Colonic mucosa (tissue), 4 donors: Measurements from ENCODE around the gene AGAP1. TPM values are rescaled to one million over a fixed set of nuclear protein-coding genes. Genes with fewer than 3 reads are reported as not detected.

Source experiments
- DNase-seq: peaks from one replicate; pipeline ENCODE4 v3.0.0-alpha.2; 2020
- H3K27ac ChIP-seq: fragments of 200-600 bp; one replicate; pipeline ENCODE4 v1.8.0; 2021
- H3K27me3 ChIP-seq: fragments of 200-600 bp; one replicate; pipeline ENCODE4 v1.8.0; 2021
- H3K36me3 ChIP-seq: fragments of 200-600 bp; one replicate; pipeline ENCODE4 v1.8.0; 2021
- H3K4me1 ChIP-seq: fragments of 200-600 bp; one replicate; pipeline ENCODE4 v1.8.0; 2021; ENCODE audit warnings: mild to moderate bottlenecking
- H3K4me3 ChIP-seq: fragments of 200-600 bp; one replicate; pipeline ENCODE4 v1.8.0; 2021
- H3K9ac ChIP-seq, 2 donors: one replicate each; pipeline ENCODE4 v1.7.0; 2013; ENCODE audit warnings: control low read depth in 2 of 2, low read depth in 2 of 2, low read length in 2 of 2
- H3K9me3 ChIP-seq: fragments of 200-600 bp; one replicate; pipeline ENCODE4 v1.8.0; 2021
- CTCF ChIP-seq: fragments of 200-600 bp; IDR thresholded peaks from one replicate; pipeline ENCODE4 v1.8.0; 2022; ENCODE audit warnings: antibody characterized with exemption, mild to moderate bottlenecking
- intact Hi-C: fragments of 100-400 bp; cut with DNase I; formaldehyde crosslinking; loops from one replicate; pipeline ENCODE4 v1.14.1; 2022
- total RNA-seq, 2 donors: library from RNA; stranded (reverse); fragmentation: NEBNext Ultra II Directional in 1 of 2; extraction: Animal tissue kit (Norgen Biotek cat#: 25700) in 1 of 2; gene quantifications; one replicate each; pipeline ENCODE4 v1.2.1, GENCODE V29; 2021
- donor health status: healthy.
- donor health status: DM: no; HTN: no; CAD: no.
- donor health status: DM: no; HTN: no; CAD: no.

Gene AGAP1
- total RNA-seq, 2 donors from 2014 or later: 62.1 to 62.9 TPM

GRCh38 chr2:235827585-235827992 is 333.7 kb downstream of the AGAP1 start:
- H3K36me3 ChIP-seq: no peaks in the 10 kb centered on the region
- no peak for DNase-seq
- no peak overlapping the region for H3K9ac ChIP-seq

GRCh38 chr2:235829726-235830125 is 335.9 kb downstream of the AGAP1 start:
- no peak overlapping the region for H3K27ac ChIP-seq
- no peak overlapping the region for H3K9ac ChIP-seq
- intact Hi-C loops: no loop called here
- no peaks in the 10 kb centered on the region for H3K27me3 ChIP-seq
- no peaks in the 10 kb centered on the region for H3K9me3 ChIP-seq
- no peaks in the 10 kb centered on the region for H3K4me1 ChIP-seq
- H3K36me3 ChIP-seq: no peaks in the 10 kb centered on the region
- TF ChIP-seq CTCF: no peak
- DNase-seq: no peak
- no peak overlapping the region for H3K4me3 ChIP-seq

More at GRCh38 chr2:235827585-235827992, 333.7 kb downstream of the AGAP1 start:
- intact Hi-C loops: no loop called here
- Histone ChIP-seq H3K27ac (no peak overlapping the region), H3K9me3 (no peaks in the 10 kb centered on the region), H3K4me3 (no peak overlapping the region), H3K4me1 (no peaks in the 10 kb centered on the region), H3K27me3 (no peaks in the 10 kb centered on the region)
- TF ChIP-seq CTCF: no peak

- Histone ChIP-seq H3K36me3 (no peaks in the 10 kb centered on the region), H3K9ac (no peak overlapping the region), H3K9me3 (no peaks in the 10 kb centered on the region), H3K4me1 (no peaks in the 10 kb centered on the region), H3K4me3 (no peak overlapping the region), H3K27me3 (no peaks in the 10 kb centered on the region), H3K27ac (no peak overlapping the region)
- no peak for DNase-seq
- intact Hi-C loops: no loop called here
- no peak for TF ChIP-seq CTCF
These were observed 337.9 kb downstream of the AGAP1 start for GRCh38 chr2:235831755-235832154.

- Histone ChIP-seq H3K9me3 (no peaks in the 10 kb centered on the region), H3K36me3 (no peaks in the 10 kb centered on the region), H3K27me3 (no peaks in the 10 kb centered on the region), H3K4me1 (no peaks in the 10 kb centered on the region), H3K27ac (no peak overlapping the region), H3K9ac (no peak overlapping the region), H3K4me3 (no peak overlapping the region)
- intact Hi-C loops: no loop called here
- DNase-seq: no peak
- TF ChIP-seq CTCF: no peak
These were observed 339.1 kb downstream of the AGAP1 start for GRCh38 chr2:235832941-235833340.

GRCh38 chr2:235833971-235834620 is 340.3 kb downstream of the AGAP1 start:
- no peaks in the 10 kb centered on the region for H3K9me3 ChIP-seq
- TF ChIP-seq CTCF: no peak
- intact Hi-C loops: no loop called here
- H3K27me3 ChIP-seq: no peaks in the 10 kb centered on the region
- H3K27ac ChIP-seq: no peak overlapping the region
- no peaks in the 10 kb centered on the region for H3K36me3 ChIP-seq
- no peak overlapping the region for H3K9ac ChIP-seq
- DNase-seq: no peak
- no peaks in the 10 kb centered on the region for H3K4me1 ChIP-seq
- H3K4me3 ChIP-seq: no peak overlapping the region
